HUES64 (cell line): ENCODE results near the gene LARGE2.
"Not testable (repeated sequence)": the region's sequence is repeated elsewhere in the genome, so short reads cannot be mapped to it uniquely, and the experiment has no call there.

Experiments used
- H3K27ac ChIP-seq: 2 replicates; pipeline ENCODE4 v1.7.0; 2013; ENCODE audit warnings: low read depth, low read length, inconsistent platforms
- H3K27me3 ChIP-seq: 2 replicates; pipeline ENCODE4 v1.6.1; 2013; ENCODE audit warnings: mild to moderate bottlenecking, low read length; ENCODE audit not compliant: insufficient read depth
- H3K36me3 ChIP-seq: 2 replicates; pipeline ENCODE4 v1.6.1; 2013; ENCODE audit warnings: mild to moderate bottlenecking, low read length; ENCODE audit not compliant: insufficient read depth
- H3K4me1 ChIP-seq: 2 replicates; pipeline ENCODE4 v1.6.1; 2013; ENCODE audit warnings: mild to moderate bottlenecking, low read length, moderate library complexity; ENCODE audit not compliant: insufficient read depth
- H3K4me3 ChIP-seq: 2 replicates; pipeline ENCODE4 v1.5.1; 2013; ENCODE audit warnings: mild to moderate bottlenecking, low read length, moderate library complexity
- H3K9ac ChIP-seq: 2 replicates; pipeline ENCODE4 v1.6.1; 2013; ENCODE audit warnings: mild to moderate bottlenecking, low read depth, low read length
- H3K9me3 ChIP-seq: 2 replicates; pipeline ENCODE4 v1.6.1; 2013; ENCODE audit warnings: low read depth, low read length; ENCODE audit not compliant: insufficient read depth
- WGBS: fragments of 150-250, 120-280 bp; methylation state at CpG from one replicate; pipeline ENCODE4 v1.1.7; 2013; ENCODE audit warnings: missing lambda C conversion rate; 5-methylcytosine and 5-hydroxymethylcytosine counted together

LARGE2 gene

DNA sequence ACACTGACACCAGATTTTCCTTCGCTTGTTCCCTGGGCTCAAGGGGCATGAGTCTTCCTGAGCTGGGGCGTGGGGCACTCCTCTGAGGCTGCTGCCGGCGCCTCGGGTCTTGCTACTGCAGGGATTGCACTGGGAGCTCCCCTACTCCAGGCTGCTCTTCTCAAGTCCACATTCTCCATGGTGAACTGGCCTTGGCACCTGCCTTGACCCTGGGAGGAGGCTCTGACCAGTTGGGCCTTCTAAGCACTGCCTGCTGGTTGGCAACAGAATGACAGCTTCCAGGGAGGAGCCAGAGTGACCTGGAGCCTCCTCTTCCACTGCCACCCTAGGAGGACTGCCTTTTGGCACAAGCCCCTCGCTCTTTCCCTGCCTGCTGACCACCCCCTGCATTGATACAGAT, 24.9 kb upstream of the LARGE2 start:
- WGBS = 89% methylated on average over 6 of the region's 6 CpGs
- Histone ChIP-seq H3K27ac (no peak overlapping the region), H3K4me3 (no peak overlapping the region), H3K9ac (no peak overlapping the region), H3K4me1 (peaks cover 25% of the 10 kb centered on the region), H3K9me3 (no peaks in the 10 kb centered on the region), H3K36me3 (peaks cover 3% of the 10 kb centered on the region; the same call in 1 of the 2 replicates), H3K27me3 (peaks cover 11% of the 10 kb centered on the region)

GRCh38 chr11:45899086-45899447, 23.4 kb upstream of the LARGE2 start:
- Histone ChIP-seq H3K27ac (peak overlapping the region; percentile 64; the same call in 1 of the 2 replicates), H3K4me3 (peak overlapping the region; percentile 65), H3K4me1 (peaks cover 13% of the 10 kb centered on the region; the same call in 1 of the 2 replicates), H3K9me3 (no peaks in the 10 kb centered on the region), H3K9ac (no peak overlapping the region), H3K27me3 (peaks cover 11% of the 10 kb centered on the region), H3K36me3 (peaks cover 17% of the 10 kb centered on the region; the same call in 1 of the 2 replicates)
- 9% methylated on average over 3 of the region's 3 CpGs for WGBS

DNA sequence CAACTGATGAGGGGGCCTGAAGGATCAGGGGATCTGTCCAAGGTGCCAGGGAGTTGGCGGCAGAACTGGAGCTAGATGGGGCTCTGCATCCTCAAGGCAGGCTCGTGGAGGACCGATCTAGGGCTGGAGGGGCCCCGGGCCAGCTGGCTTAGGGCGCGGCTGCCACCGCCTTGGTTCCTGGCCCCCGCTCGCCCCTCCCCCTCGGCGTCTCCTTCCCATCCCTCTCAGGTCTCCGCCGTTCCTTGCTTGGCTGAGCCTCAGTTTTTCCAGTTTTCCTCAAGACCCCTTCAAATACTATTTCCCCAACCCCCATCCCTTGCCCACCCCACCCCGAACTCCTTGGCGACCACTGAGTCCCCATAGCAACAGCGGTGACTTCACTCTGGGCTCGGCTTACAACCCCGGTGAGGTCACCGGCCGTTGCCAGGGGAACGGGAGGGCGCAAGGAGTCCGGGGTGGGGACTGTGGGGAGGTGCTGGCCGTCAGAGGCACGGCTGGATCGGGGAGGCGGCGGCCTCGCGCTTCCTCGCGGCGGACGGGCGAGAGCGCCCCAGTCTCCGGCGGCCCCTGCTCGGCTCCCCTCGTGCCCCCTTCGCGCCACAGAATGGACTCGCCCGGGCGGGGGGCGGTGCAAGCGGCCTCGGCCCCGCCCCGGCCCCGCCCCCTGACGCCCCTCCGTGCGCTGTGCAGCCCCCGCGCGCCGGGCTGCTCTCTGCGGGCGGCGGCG, 22.8 kb upstream of the LARGE2 start:
- H3K36me3 ChIP-seq = peaks cover 23% of the 10 kb centered on the region
- WGBS = under 1% methylated on average over 59 of the region's 62 CpGs
- H3K4me1 ChIP-seq = peaks cover 13% of the 10 kb centered on the region; the same call in 1 of the 2 replicates
- no peaks in the 10 kb centered on the region for H3K9me3 ChIP-seq
- H3K27ac ChIP-seq = peak overlapping the region; percentile 90
- H3K27me3 ChIP-seq = peaks cover 11% of the 10 kb centered on the region
- peak overlapping the region; percentile 65 for H3K4me3 ChIP-seq
- H3K9ac ChIP-seq = peak overlapping the region; percentile 70

GRCh38 chr11:45900175-45900800, 22.2 kb upstream of the LARGE2 start:
- H3K27ac ChIP-seq, H3K9me3 ChIP-seq: not testable (repeated sequence)
- Histone ChIP-seq H3K9ac (peak overlapping the region; percentile 29), H3K4me3 (peak overlapping the region; percentile 65), H3K4me1 (peaks cover 13% of the 10 kb centered on the region; the same call in 1 of the 2 replicates), H3K36me3 (peaks cover 26% of the 10 kb centered on the region), H3K27me3 (peaks cover 11% of the 10 kb centered on the region)
- WGBS = 3% methylated on average over 30 of the region's 59 CpGs

GRCh38 chr11:45900916-45901617, 21.4 kb upstream of the LARGE2 start:
- Histone ChIP-seq H3K27ac (no peak overlapping the region), H3K9me3 (no peaks in the 10 kb centered on the region), H3K4me3 (peak overlapping the region; percentile 65; the same call in 1 of the 2 replicates), H3K9ac (no peak overlapping the region), H3K4me1 (peaks cover 13% of the 10 kb centered on the region; the same call in 1 of the 2 replicates), H3K36me3 (peaks cover 26% of the 10 kb centered on the region), H3K27me3 (peaks cover 11% of the 10 kb centered on the region)
- WGBS = 38% methylated on average over 8 of the region's 8 CpGs

- H3K27me3 ChIP-seq = peaks cover 11% of the 10 kb centered on the region
- no peak overlapping the region for H3K9ac ChIP-seq
- H3K4me3 ChIP-seq = no peak overlapping the region
- peaks cover 28% of the 10 kb centered on the region for H3K36me3 ChIP-seq
- no peaks in the 10 kb centered on the region for H3K9me3 ChIP-seq
- WGBS = 93% methylated on average over 6 of the region's 6 CpGs
- peaks cover 13% of the 10 kb centered on the region; the same call in 1 of the 2 replicates for H3K4me1 ChIP-seq
- no peak overlapping the region for H3K27ac ChIP-seq
These were observed 20.8 kb upstream of the LARGE2 start for GRCh38 chr11:45901626-45902025.

DNA sequence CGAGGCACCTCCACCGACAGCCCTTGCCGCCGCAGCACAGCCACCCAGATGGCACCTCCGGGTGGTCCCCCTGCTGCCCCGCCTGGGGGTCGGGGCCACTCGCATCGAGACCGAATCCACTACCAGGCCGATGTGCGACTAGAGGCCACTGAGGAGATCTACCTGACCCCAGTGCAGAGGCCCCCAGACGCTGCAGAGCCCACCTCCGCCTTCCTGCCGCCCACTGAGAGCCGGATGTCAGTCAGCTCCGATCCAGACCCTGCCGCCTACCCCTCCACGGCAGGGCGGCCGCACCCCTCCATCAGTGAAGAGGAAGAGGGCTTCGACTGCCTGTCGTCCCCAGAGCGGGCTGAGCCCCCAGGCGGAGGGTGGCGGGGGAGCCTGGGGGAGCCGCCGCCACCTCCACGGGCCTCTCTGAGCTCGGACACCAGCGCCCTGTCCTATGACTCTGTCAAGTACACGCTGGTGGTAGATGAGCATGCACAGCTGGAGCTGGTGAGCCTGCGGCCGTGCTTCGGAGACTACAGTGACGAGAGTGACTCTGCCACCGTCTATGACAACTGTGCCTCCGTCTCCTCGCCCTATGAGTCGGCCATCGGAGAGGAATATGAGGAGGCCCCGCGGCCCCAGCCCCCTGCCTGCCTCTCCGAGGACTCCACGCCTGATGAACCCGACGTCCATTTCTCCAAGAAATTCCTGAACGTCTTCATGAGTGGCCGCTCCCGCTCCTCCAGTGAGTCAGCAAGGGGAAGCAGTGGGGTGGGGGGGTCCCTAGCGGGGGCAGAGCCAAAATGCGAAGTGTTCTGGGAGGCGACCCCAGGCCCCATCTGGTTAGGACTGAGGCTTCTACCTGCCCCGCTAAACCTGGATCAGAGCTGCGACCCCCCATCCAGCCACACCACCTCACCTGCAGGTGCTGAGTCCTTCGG, 19.7 kb upstream of the LARGE2 start:
- WGBS = 93% methylated on average over 56 of the region's 56 CpGs
- peaks cover 28% of the 10 kb centered on the region for H3K36me3 ChIP-seq
- H3K4me3 ChIP-seq = no peak overlapping the region

GRCh38 chr11:45904309-45904915, 18.0 kb upstream of the LARGE2 start:
- Histone ChIP-seq H3K4me1 (peaks cover 8% of the 10 kb centered on the region; the same call in 1 of the 2 replicates), H3K36me3 (peaks cover 29% of the 10 kb centered on the region), H3K9me3 (no peaks in the 10 kb centered on the region), H3K4me3 (no peak overlapping the region), H3K27ac (no peak overlapping the region), H3K27me3 (peaks cover 11% of the 10 kb centered on the region), H3K9ac (no peak overlapping the region)
- 93% methylated on average over 15 of the region's 15 CpGs for WGBS

More for the DNA sequence above, 19.7 kb upstream of the LARGE2 start:
- Histone ChIP-seq H3K27me3 (peaks cover 11% of the 10 kb centered on the region), H3K4me1 (peaks cover 13% of the 10 kb centered on the region; the same call in 1 of the 2 replicates), H3K9ac (no peak overlapping the region), H3K27ac (no peak overlapping the region), H3K9me3 (no peaks in the 10 kb centered on the region)

DNA sequence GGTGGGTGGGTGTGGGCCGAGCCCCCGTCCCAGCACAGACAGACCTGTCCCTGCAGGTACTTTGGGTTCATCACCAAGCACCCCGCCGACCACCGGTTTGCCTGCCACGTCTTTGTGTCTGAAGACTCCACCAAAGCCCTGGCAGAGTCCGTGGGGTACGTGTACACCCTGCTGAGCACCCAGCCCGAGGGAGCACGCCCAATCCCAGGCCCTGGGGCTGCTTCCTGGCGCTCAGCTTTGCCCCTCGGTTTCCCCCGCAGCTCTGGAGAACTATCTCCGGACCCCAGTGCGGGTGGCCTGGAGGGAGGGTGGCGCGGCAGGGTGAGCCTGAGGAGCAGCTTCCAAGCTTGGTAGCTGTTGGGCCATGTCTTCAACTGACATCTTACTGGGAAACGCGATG, 17.4 kb upstream of the LARGE2 start:
- Histone ChIP-seq H3K4me1 (peaks cover 8% of the 10 kb centered on the region; the same call in 1 of the 2 replicates), H3K9ac (no peak overlapping the region), H3K4me3 (no peak overlapping the region), H3K27ac (no peak overlapping the region), H3K27me3 (peaks cover 11% of the 10 kb centered on the region), H3K9me3 (no peaks in the 10 kb centered on the region), H3K36me3 (peaks cover 34% of the 10 kb centered on the region)
- WGBS = 95% methylated on average over 19 of the region's 19 CpGs

DNA sequence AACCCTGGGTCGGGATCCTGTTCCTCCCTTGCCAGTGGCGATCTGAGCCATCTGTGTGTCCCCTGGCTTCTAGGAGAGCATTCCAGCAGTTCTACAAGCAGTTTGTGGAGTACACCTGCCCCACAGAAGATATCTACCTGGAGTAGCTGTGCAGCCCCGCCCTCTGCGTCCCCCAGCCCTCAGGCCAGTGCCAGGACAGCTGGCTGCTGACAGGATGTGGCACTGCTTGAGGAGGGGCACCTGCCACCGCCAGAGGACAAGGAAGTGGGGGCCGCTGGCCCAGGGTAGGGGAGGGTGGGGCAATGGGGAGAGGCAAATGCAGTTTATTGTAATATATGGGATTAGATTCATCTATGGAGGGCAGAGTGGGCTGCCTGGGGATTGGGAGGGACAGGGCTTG, 16.9 kb upstream of the LARGE2 start:
- H3K4me3 ChIP-seq, H3K9me3 ChIP-seq, H3K27me3 ChIP-seq, H3K4me1 ChIP-seq, H3K9ac ChIP-seq, H3K27ac ChIP-seq: not testable (repeated sequence)
- WGBS = 95% methylated on average over 6 of the region's 6 CpGs
- H3K36me3 ChIP-seq = peaks cover 34% of the 10 kb centered on the region
